Measurements from ENCODE around the gene TMEM214.

The TMEM214 gene

GRCh38 chr2:27003857-27004256, 28.9 kb upstream of the TMEM214 start:
- Mint-ChIP-seq H3K4me1 (ENCODE audit: low read depth) (no peaks in the 10 kb centered on the region), H3K27me3 (no peaks in the 10 kb centered on the region), H3K4me3 (no peak overlapping the region), H3K36me3 (ENCODE audit: low read depth) (no peaks in the 10 kb centered on the region), H3K27ac (no peak overlapping the region), H3K9me3 (no peaks in the 10 kb centered on the region)

- Mint-ChIP-seq H3K36me3 (ENCODE audit: low read depth) (no peaks in the 10 kb centered on the region), H3K27ac (no peak overlapping the region), H3K4me1 (ENCODE audit: low read depth) (peaks cover 4% of the 10 kb centered on the region), H3K4me3 (no peak overlapping the region), H3K27me3 (no peaks in the 10 kb centered on the region), H3K9me3 (no peaks in the 10 kb centered on the region)
Observed at GRCh38 chr2:27006602-27007415, 26.0 kb upstream of the TMEM214 start.

GRCh38 chr2:27007416-27008374, 25.1 kb upstream of the TMEM214 start:
- Mint-ChIP-seq H3K27me3 (no peaks in the 10 kb centered on the region), H3K9me3 (no peaks in the 10 kb centered on the region), H3K27ac (no peak overlapping the region), H3K4me1 (ENCODE audit: low read depth) (peaks cover 4% of the 10 kb centered on the region), H3K36me3 (ENCODE audit: low read depth) (no peaks in the 10 kb centered on the region), H3K4me3 (no peak overlapping the region)

GRCh38 chr2:27008678-27009077, 24.1 kb upstream of the TMEM214 start:
- Mint-ChIP-seq H3K4me1 (ENCODE audit: low read depth) (peaks cover 4% of the 10 kb centered on the region), H3K36me3 (ENCODE audit: low read depth) (no peaks in the 10 kb centered on the region), H3K27me3 (no peaks in the 10 kb centered on the region), H3K27ac (no peak overlapping the region), H3K9me3 (no peaks in the 10 kb centered on the region), H3K4me3 (no peak overlapping the region)

- Mint-ChIP-seq H3K4me1 (ENCODE audit: low read depth) (peaks cover 4% of the 10 kb centered on the region), H3K36me3 (ENCODE audit: low read depth) (no peaks in the 10 kb centered on the region), H3K27me3 (no peaks in the 10 kb centered on the region), H3K4me3 (no peak overlapping the region), H3K27ac (no peak overlapping the region), H3K9me3 (no peaks in the 10 kb centered on the region)
Observed at GRCh38 chr2:27009083-27009482, 23.7 kb upstream of the TMEM214 start.

- H3K27ac Mint-ChIP-seq: no peak overlapping the region
- H3K4me3 Mint-ChIP-seq: no peak overlapping the region
- H3K27me3 Mint-ChIP-seq: no peaks in the 10 kb centered on the region
- no peaks in the 10 kb centered on the region for H3K36me3 Mint-ChIP-seq (ENCODE audit: low read depth)
- no peaks in the 10 kb centered on the region for H3K9me3 Mint-ChIP-seq
- H3K4me1 Mint-ChIP-seq (ENCODE audit: low read depth): peaks cover 4% of the 10 kb centered on the region
Observed at GRCh38 chr2:27009716-27010115, 23.0 kb upstream of the TMEM214 start.

- H3K27me3 Mint-ChIP-seq: no peaks in the 10 kb centered on the region
- H3K9me3 Mint-ChIP-seq: no peaks in the 10 kb centered on the region
- peaks cover 4% of the 10 kb centered on the region for H3K4me1 Mint-ChIP-seq (ENCODE audit: low read depth)
- H3K36me3 Mint-ChIP-seq (ENCODE audit: low read depth): no peaks in the 10 kb centered on the region
- H3K4me3 Mint-ChIP-seq: no peak overlapping the region
- H3K27ac Mint-ChIP-seq: no peak overlapping the region
Observed at GRCh38 chr2:27010139-27010538, 22.6 kb upstream of the TMEM214 start.

- no peaks in the 10 kb centered on the region for H3K36me3 Mint-ChIP-seq (ENCODE audit: low read depth)
- H3K27ac Mint-ChIP-seq: no peak overlapping the region
- no peaks in the 10 kb centered on the region for H3K9me3 Mint-ChIP-seq
- no peak overlapping the region for H3K4me3 Mint-ChIP-seq
- H3K27me3 Mint-ChIP-seq: no peaks in the 10 kb centered on the region
- H3K4me1 Mint-ChIP-seq (ENCODE audit: low read depth): peaks cover 4% of the 10 kb centered on the region
Observed at GRCh38 chr2:27013738-27014137, 19.0 kb upstream of the TMEM214 start.

GRCh38 chr2:27014771-27015433, 17.9 kb upstream of the TMEM214 start:
- Mint-ChIP-seq H3K36me3 (ENCODE audit: low read depth) (no peaks in the 10 kb centered on the region), H3K4me1 (ENCODE audit: low read depth) (peaks cover 4% of the 10 kb centered on the region), H3K27ac (no peak overlapping the region), H3K27me3 (no peaks in the 10 kb centered on the region), H3K9me3 (no peaks in the 10 kb centered on the region), H3K4me3 (no peak overlapping the region)

- Mint-ChIP-seq H3K9me3 (no peaks in the 10 kb centered on the region), H3K4me1 (ENCODE audit: low read depth) (no peaks in the 10 kb centered on the region), H3K4me3 (no peak overlapping the region), H3K27ac (no peak overlapping the region), H3K36me3 (ENCODE audit: low read depth) (no peaks in the 10 kb centered on the region), H3K27me3 (no peaks in the 10 kb centered on the region)
Observed at GRCh38 chr2:27016801-27017325, 15.9 kb upstream of the TMEM214 start.

- H3K27ac Mint-ChIP-seq: no peak overlapping the region
- H3K9me3 Mint-ChIP-seq: no peaks in the 10 kb centered on the region
- no peak overlapping the region for H3K4me3 Mint-ChIP-seq
- no peaks in the 10 kb centered on the region for H3K4me1 Mint-ChIP-seq (ENCODE audit: low read depth)
- no peaks in the 10 kb centered on the region for H3K36me3 Mint-ChIP-seq (ENCODE audit: low read depth)
- no peaks in the 10 kb centered on the region for H3K27me3 Mint-ChIP-seq
Observed at GRCh38 chr2:27018142-27018541, 14.6 kb upstream of the TMEM214 start.

- Mint-ChIP-seq H3K36me3 (ENCODE audit: low read depth) (no peaks in the 10 kb centered on the region), H3K9me3 (no peaks in the 10 kb centered on the region), H3K4me1 (ENCODE audit: low read depth) (no peaks in the 10 kb centered on the region), H3K27me3 (no peaks in the 10 kb centered on the region), H3K27ac (no peak overlapping the region), H3K4me3 (no peak overlapping the region)
Observed at GRCh38 chr2:27019459-27019858, 13.3 kb upstream of the TMEM214 start.

- H3K4me1 Mint-ChIP-seq (ENCODE audit: low read depth): no peaks in the 10 kb centered on the region
- H3K27ac Mint-ChIP-seq: no peak overlapping the region
- H3K9me3 Mint-ChIP-seq: no peaks in the 10 kb centered on the region
- no peaks in the 10 kb centered on the region for H3K36me3 Mint-ChIP-seq (ENCODE audit: low read depth)
- no peaks in the 10 kb centered on the region for H3K27me3 Mint-ChIP-seq
- no peak overlapping the region for H3K4me3 Mint-ChIP-seq
Observed at GRCh38 chr2:27019931-27020855, 12.6 kb upstream of the TMEM214 start.

Data from stimulated activated naive CD8-positive, alpha-beta T cell treated with anti-CD3 and anti-CD28 coated beads, Interleukin-15, Interleukin-2, amounts not matched to agents 100 ng/mL and 50 ng/mL, for 24 hours (primary cell).